Duodenal mucosa (tissue), 2 donors: ENCODE results near the gene LAMA5.

ENCODE experiments used
- H3K27ac ChIP-seq: one replicate; pipeline ENCODE4 v1.7.0; 2013; ENCODE audit warnings: low read depth, low read length
- H3K27me3 ChIP-seq, 2 donors: one replicate each; pipeline ENCODE4 v1.7.0; 2013; ENCODE audit warnings: low read length in 2 of 2, control low read depth in 1 of 2; ENCODE audit not compliant: insufficient read depth in 2 of 2, control insufficient read depth in 1 of 2
- H3K36me3 ChIP-seq, 2 donors: one replicate each; pipeline ENCODE4 v1.7.0; 2013; ENCODE audit warnings: low read length in 2 of 2, control low read depth in 1 of 2; ENCODE audit not compliant: insufficient read depth in 2 of 2, control insufficient read depth in 1 of 2
- H3K4me1 ChIP-seq, 2 donors: one replicate each; pipeline ENCODE4 v1.7.0; 2013; ENCODE audit warnings: low read length in 2 of 2, control low read depth in 1 of 2; ENCODE audit not compliant: insufficient read depth in 2 of 2, control insufficient read depth in 1 of 2
- H3K4me3 ChIP-seq, 2 donors: one replicate each; pipeline ENCODE4 v1.7.0; 2013; ENCODE audit warnings: low read length in 2 of 2, low read depth in 1 of 2
- H3K9ac ChIP-seq, 2 donors: one replicate each; pipeline ENCODE4 v1.7.0; 2013; ENCODE audit warnings: low read length in 2 of 2, low read depth in 1 of 2
- H3K9me3 ChIP-seq, 2 donors: one replicate each; pipeline ENCODE4 v1.7.0; 2013; ENCODE audit warnings: low read length in 2 of 2, control low read depth in 1 of 2; ENCODE audit not compliant: control insufficient read depth in 1 of 2

LAMA5 gene

GRCh38 chr20:62272200-62272599 lies 94.9 kb downstream of the LAMA5 start:
- H3K27ac ChIP-seq = no peak overlapping the region
- H3K4me1 ChIP-seq = no peaks in the 10 kb centered on the region
- no peaks in the 10 kb centered on the region for H3K9me3 ChIP-seq
- H3K9ac ChIP-seq = no peak overlapping the region
- H3K27me3 ChIP-seq = no peaks in the 10 kb centered on the region
- peaks cover 43 to 75% of the 10 kb centered on the region in 2 donors for H3K36me3 ChIP-seq
- H3K4me3 ChIP-seq = no peak overlapping the region

GRCh38 chr20:62269871-62270270 lies 97.2 kb downstream of the LAMA5 start:
- no peak overlapping the region for H3K9ac ChIP-seq
- no peak overlapping the region for H3K4me3 ChIP-seq
- no peak overlapping the region for H3K27ac ChIP-seq
- H3K36me3 ChIP-seq = peaks cover 50 to 80% of the 10 kb centered on the region in 2 donors
- no peaks in the 10 kb centered on the region for H3K9me3 ChIP-seq
- no peaks in the 10 kb centered on the region for H3K4me1 ChIP-seq
- no peaks in the 10 kb centered on the region for H3K27me3 ChIP-seq

GRCh38 chr20:62269378-62269777 lies 97.7 kb downstream of the LAMA5 start:
- H3K9me3 ChIP-seq = peaks cover 0 to 2% of the 10 kb centered on the region in 2 donors
- H3K27ac ChIP-seq = no peak overlapping the region
- H3K4me3 ChIP-seq = no peak overlapping the region
- no peaks in the 10 kb centered on the region for H3K4me1 ChIP-seq
- peaks cover 49 to 80% of the 10 kb centered on the region in 2 donors for H3K36me3 ChIP-seq
- no peaks in the 10 kb centered on the region for H3K27me3 ChIP-seq
- no peak overlapping the region for H3K9ac ChIP-seq

DNA sequence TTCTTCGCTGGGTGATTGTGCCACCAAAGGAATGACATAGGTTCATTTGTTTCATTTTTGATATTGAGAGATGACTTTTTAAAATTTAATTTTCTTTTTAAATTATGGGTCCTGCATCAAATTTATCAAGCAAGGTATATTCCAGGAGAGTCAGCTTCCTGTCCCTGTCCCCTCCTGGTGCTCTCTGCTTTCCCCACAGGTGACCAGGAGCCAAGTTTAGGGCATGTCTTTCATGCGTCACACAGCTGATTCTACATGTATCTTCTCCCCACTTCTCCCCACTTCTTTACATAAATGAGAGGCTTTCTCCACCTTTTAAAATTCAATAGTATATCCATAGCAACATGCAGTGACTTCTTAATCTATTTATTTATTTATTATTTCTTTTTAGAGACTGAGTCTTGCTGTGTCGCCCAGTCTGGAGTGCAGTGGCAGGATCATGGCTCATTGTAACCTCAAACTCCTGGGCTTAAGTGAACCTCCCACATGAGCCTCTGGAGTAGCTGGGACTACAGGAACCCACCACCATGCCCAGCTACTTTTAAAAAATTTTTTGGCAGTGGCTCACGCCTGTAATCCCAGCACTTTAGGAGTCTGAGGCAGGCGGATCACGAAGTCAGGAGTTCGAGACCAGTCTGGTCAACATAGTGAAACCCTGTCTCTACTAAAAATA lies 98.7 kb downstream of the LAMA5 start:
- Histone ChIP-seq H3K27me3 (no peaks in the 10 kb centered on the region), H3K9me3 (peaks cover 0 to 2% of the 10 kb centered on the region in 2 donors), H3K36me3 (peaks cover 49 to 78% of the 10 kb centered on the region in 2 donors), H3K9ac (no peak overlapping the region), H3K27ac (no peak overlapping the region), H3K4me1 (no peaks in the 10 kb centered on the region), H3K4me3 (no peak overlapping the region)

DNA sequence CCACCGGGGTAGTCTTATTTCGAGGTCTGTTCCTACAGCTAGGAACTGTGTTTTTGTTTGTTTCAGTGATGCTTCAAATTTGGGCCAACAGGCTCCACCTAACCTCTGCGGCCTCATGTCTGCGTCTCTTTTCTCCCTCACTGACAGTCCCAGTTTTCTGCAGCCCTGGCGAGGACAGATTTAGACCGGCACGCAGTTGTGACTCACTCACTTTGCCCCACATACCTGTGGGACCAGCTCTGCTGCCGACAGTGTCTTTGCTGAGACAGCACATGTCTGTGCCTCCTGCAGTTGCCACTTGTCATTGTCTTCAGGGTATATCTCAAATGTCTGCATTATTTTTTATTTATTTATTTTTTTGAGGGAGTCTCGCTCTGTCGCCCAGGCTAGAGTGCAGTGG lies 99.6 kb downstream of the LAMA5 start:
- peaks cover 48 to 77% of the 10 kb centered on the region in 2 donors for H3K36me3 ChIP-seq
- H3K9ac ChIP-seq = no peak overlapping the region
- H3K4me1 ChIP-seq = no peaks in the 10 kb centered on the region
- H3K27me3 ChIP-seq = no peaks in the 10 kb centered on the region
- H3K9me3 ChIP-seq = peaks cover 0 to 2% of the 10 kb centered on the region in 2 donors
- no peak overlapping the region for H3K27ac ChIP-seq
- H3K4me3 ChIP-seq = no peak overlapping the region

DNA sequence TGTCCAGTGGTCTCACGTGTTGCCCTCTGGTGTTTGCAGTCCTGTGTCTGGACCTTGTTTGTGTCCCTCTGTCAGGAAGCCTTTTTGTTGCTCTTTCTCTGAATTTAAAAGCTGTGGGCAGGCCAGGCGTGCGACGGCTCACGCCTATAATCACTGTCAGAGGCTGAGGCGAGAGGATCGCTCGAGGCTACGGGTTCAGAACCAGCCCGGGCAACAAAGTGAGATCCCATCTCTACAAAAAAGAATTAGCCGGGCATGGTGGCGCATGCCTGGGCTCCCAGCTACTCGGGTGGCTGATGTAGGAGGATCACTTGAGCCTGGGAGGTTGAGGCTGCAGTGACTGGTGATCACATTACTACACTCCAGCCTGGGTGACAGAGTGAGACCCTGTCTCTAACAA lies 100.3 kb downstream of the LAMA5 start:
- Histone ChIP-seq H3K36me3 (peaks cover 43 to 77% of the 10 kb centered on the region in 2 donors), H3K27ac (no peak overlapping the region), H3K9me3 (peaks cover 0 to 2% of the 10 kb centered on the region in 2 donors), H3K9ac (no peak overlapping the region), H3K27me3 (no peaks in the 10 kb centered on the region), H3K4me3 (no peak overlapping the region), H3K4me1 (no peaks in the 10 kb centered on the region)

GRCh38 chr20:62266340-62266739 lies 100.8 kb downstream of the LAMA5 start:
- Histone ChIP-seq H3K36me3 (peaks cover 43 to 77% of the 10 kb centered on the region in 2 donors), H3K4me3 (no peak overlapping the region), H3K27ac (no peak overlapping the region), H3K9me3 (peaks cover 0 to 2% of the 10 kb centered on the region in 2 donors), H3K9ac (no peak overlapping the region), H3K27me3 (no peaks in the 10 kb centered on the region), H3K4me1 (no peaks in the 10 kb centered on the region)

- Histone ChIP-seq H3K27me3 (no peaks in the 10 kb centered on the region), H3K4me1 (no peaks in the 10 kb centered on the region), H3K9me3 (peaks cover 0 to 2% of the 10 kb centered on the region in 2 donors), H3K9ac (no peak overlapping the region), H3K4me3 (no peak overlapping the region), H3K36me3 (peaks cover 40 to 79% of the 10 kb centered on the region in 2 donors), H3K27ac (no peak overlapping the region)
Measured at GRCh38 chr20:62265365-62265764, 101.7 kb downstream of the LAMA5 start.

DNA sequence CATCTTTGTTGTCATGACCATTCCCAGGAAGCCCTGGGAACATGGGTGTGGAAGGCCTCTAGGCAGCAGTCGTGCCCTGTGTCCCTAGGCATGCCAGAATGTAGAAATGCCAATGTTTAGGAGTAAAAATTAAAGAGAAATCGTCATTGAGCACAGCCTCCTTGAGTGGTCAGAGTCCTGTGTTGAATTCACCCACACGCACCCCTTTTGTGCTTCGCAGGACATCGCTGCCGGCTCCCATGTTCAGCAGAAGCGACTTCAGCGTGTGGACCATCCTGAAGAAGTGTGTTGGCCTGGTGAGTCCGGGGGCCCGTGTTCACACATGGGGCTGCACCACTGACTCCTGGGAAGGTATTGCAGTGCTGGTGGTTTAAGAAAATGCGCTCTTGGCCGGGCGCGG lies 103.7 kb downstream of the LAMA5 start:
- H3K4me1 ChIP-seq = no peaks in the 10 kb centered on the region
- H3K4me3 ChIP-seq = no peak overlapping the region
- H3K9ac ChIP-seq = no peak overlapping the region
- H3K9me3 ChIP-seq = peaks cover 0 to 2% of the 10 kb centered on the region in 2 donors
- no peaks in the 10 kb centered on the region for H3K27me3 ChIP-seq
- no peak overlapping the region for H3K27ac ChIP-seq
- peaks cover 43 to 86% of the 10 kb centered on the region in 2 donors for H3K36me3 ChIP-seq

DNA sequence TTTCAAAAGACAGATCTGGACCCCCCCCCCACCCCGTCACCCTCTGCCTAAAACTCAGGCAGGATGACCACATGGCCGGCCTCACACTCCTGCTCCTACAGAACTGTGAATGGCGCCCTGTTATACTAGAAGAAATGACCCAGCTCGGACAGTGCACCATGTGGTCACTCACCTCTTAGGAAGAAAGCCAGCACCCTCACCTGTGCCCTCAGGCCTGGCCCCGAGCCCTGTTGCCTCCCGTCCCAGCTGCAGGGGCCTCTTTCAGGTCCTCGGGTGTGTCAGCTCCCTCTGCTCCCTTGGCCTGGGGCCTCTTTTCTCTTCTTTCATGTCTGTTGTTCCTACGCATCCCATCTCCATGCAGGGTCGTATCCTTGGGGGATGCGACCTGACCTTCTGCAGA lies 105.0 kb downstream of the LAMA5 start:
- Histone ChIP-seq H3K36me3 (peaks cover 37 to 90% of the 10 kb centered on the region in 2 donors), H3K4me3 (no peak overlapping the region), H3K27me3 (no peaks in the 10 kb centered on the region), H3K27ac (no peak overlapping the region), H3K9me3 (peaks cover 0 to 2% of the 10 kb centered on the region in 2 donors), H3K4me1 (no peaks in the 10 kb centered on the region), H3K9ac (no peak overlapping the region)

DNA sequence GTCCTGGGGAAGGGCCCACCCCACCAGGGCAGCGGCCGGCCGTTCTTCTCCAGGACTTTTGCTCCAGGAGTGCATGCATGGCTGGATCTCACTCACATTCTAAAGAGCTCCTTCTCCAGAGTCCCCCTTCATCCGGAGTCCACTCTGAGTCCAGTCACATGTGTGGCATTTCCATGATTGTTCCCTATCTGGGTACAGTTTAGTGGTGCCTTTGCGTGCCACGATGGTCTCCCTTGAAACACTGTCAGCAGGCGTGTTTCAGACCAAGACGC lies 107.9 kb downstream of the LAMA5 start:
- peaks cover 26 to 76% of the 10 kb centered on the region in 2 donors for H3K36me3 ChIP-seq
- no peak overlapping the region for H3K9ac ChIP-seq
- H3K27ac ChIP-seq = no peak overlapping the region
- H3K9me3 ChIP-seq = no peaks in the 10 kb centered on the region
- H3K4me3 ChIP-seq = no peak overlapping the region
- no peaks in the 10 kb centered on the region for H3K4me1 ChIP-seq
- H3K27me3 ChIP-seq = no peaks in the 10 kb centered on the region
